ENCODE data around the gene DOCK2. TPM values are rescaled to one million over a fixed set of nuclear protein-coding genes. Genes with fewer than 3 reads are reported as not detected.

Gene DOCK2
- total and polyA plus RNA-seq, 2 donors (not counting 1 experiment from before 2014, with no cell fraction given): 112 to 330 TPM

- ATAC-seq (ENCODE audit: low read depth): no peak
- no peak overlapping the region for H3K27ac ChIP-seq (ENCODE audit: low read length in 2 of 2)
Measured at GRCh38 chr5:169753795-169754194, 116.7 kb downstream of the DOCK2 start.

GRCh38 chr5:169754737-169755136 is 117.7 kb downstream of the DOCK2 start:
- Histone ChIP-seq H3K4me1 (ENCODE audit: control insufficient read depth in 2 of 2, insufficient read depth in 2 of 2, low read length in 2 of 2) (no peaks in the 10 kb centered on the region), H2AFZ (ENCODE audit: insufficient read depth, low read depth, low read length, poor library complexity, severe bottlenecking) (no peak overlapping the region), H4K20me1 (ENCODE audit: control insufficient read depth, insufficient read depth, low read length, poor library complexity, severe bottlenecking) (peaks cover 14% of the 10 kb centered on the region), H3K36me3 (replicated peaks in 1 of 2; ENCODE audit: control extremely low read depth in 1 of 2, control insufficient read depth in 1 of 2, extremely low read depth in 1 of 2, insufficient read depth in 2 of 2, low read length in 1 of 2) (peaks cover 6 to 83% of the 10 kb centered on the region in 2 experiments), H3K27ac (ENCODE audit: low read length in 2 of 2) (no peak overlapping the region), H3K27me3 (replicated peaks in 1 of 4; ENCODE audit: control extremely low read depth in 1 of 4, control insufficient read depth in 3 of 4, insufficient read depth in 4 of 4, low read length in 3 of 4) (no peaks in the 10 kb centered on the region), H3K4me2 (replicated peaks; ENCODE audit: low read depth, low read length, poor library complexity, severe bottlenecking) (no peak overlapping the region), H3K79me2 (ENCODE audit: control insufficient read depth, insufficient read depth, low read length) (no peaks in the 10 kb centered on the region), H3K9me3 (ENCODE audit: control extremely low read depth in 1 of 3, control insufficient read depth in 2 of 3, insufficient read depth in 1 of 3, low read length in 2 of 3) (no peaks in the 10 kb centered on the region), H3K9ac (ENCODE audit: low read length) (no peak overlapping the region), H3K4me3 (ENCODE audit: control extremely low read depth in 1 of 5, extremely low read depth in 1 of 5, insufficient read depth in 1 of 5, low read depth in 2 of 5, low read length in 4 of 5) (no peak overlapping the region)
- no peak for TF ChIP-seq EZH2 (IDR thresholded peaks at IDR 0.05; ENCODE audit: borderline replicate concordance, insufficient read depth, low read depth, low read length, poor library complexity, severe bottlenecking)
- no peaks in the 10 kb centered on the region for H3K4me1 Mint-ChIP-seq
- no peak overlapping the region for H3K4me3 Mint-ChIP-seq
- intact Hi-C loops (cut with micrococcal nuclease): no loop called here
- H3K9me3 Mint-ChIP-seq (ENCODE audit: insufficient read depth): no peaks in the 10 kb centered on the region
- no peak overlapping the region for H3K27ac Mint-ChIP-seq
- CTCF ChIA-PET: no interaction called here
- POLR2A ChIA-PET: no interaction called here
- ATAC-seq (ENCODE audit: low read depth): no peak
- DNase-seq: no peak
- no peaks in the 10 kb centered on the region for H3K27me3 Mint-ChIP-seq

More at GRCh38 chr5:169753795-169754194, 116.7 kb downstream of the DOCK2 start:
- Histone ChIP-seq H3K4me2 (replicated peaks; ENCODE audit: low read depth, low read length, poor library complexity, severe bottlenecking) (no peak overlapping the region), H3K9me3 (ENCODE audit: control extremely low read depth in 1 of 3, control insufficient read depth in 2 of 3, insufficient read depth in 1 of 3, low read length in 2 of 3) (no peaks in the 10 kb centered on the region), H4K20me1 (ENCODE audit: control insufficient read depth, insufficient read depth, low read length, poor library complexity, severe bottlenecking) (peaks cover 14% of the 10 kb centered on the region), H2AFZ (ENCODE audit: insufficient read depth, low read depth, low read length, poor library complexity, severe bottlenecking) (no peak overlapping the region), H3K4me3 (ENCODE audit: control extremely low read depth in 1 of 5, extremely low read depth in 1 of 5, insufficient read depth in 1 of 5, low read depth in 2 of 5, low read length in 4 of 5) (no peak overlapping the region), H3K36me3 (replicated peaks in 1 of 2; ENCODE audit: control extremely low read depth in 1 of 2, control insufficient read depth in 1 of 2, extremely low read depth in 1 of 2, insufficient read depth in 2 of 2, low read length in 1 of 2) (peaks cover 6 to 84% of the 10 kb centered on the region in 2 experiments), H3K4me1 (ENCODE audit: control insufficient read depth in 2 of 2, insufficient read depth in 2 of 2, low read length in 2 of 2) (no peaks in the 10 kb centered on the region), H3K27me3 (replicated peaks in 1 of 4; ENCODE audit: control extremely low read depth in 1 of 4, control insufficient read depth in 3 of 4, insufficient read depth in 4 of 4, low read length in 3 of 4) (no peaks in the 10 kb centered on the region), H3K79me2 (ENCODE audit: control insufficient read depth, insufficient read depth, low read length) (no peaks in the 10 kb centered on the region), H3K9ac (ENCODE audit: low read length) (no peak overlapping the region)
- no peaks in the 10 kb centered on the region for H3K9me3 Mint-ChIP-seq (ENCODE audit: insufficient read depth)
- DNase-seq: no peak
- intact Hi-C loops (cut with micrococcal nuclease): no loop called here
- ChIA-PET CTCF (no interaction called here), POLR2A (no interaction called here)
- no peaks in the 10 kb centered on the region for H3K4me1 Mint-ChIP-seq
- 100% methylated on average over 1 of the region's 2 CpGs for WGBS (ENCODE audit: insufficient coverage)
- TF ChIP-seq EZH2 (IDR thresholded peaks at IDR 0.05; ENCODE audit: borderline replicate concordance, insufficient read depth, low read depth, low read length, poor library complexity, severe bottlenecking) (no peak), CTCF (IDR thresholded peaks at IDR 0.05) (no peak)
- H3K27ac Mint-ChIP-seq: no peak overlapping the region
- no peak overlapping the region for H3K4me3 Mint-ChIP-seq
- H3K27me3 Mint-ChIP-seq: no peaks in the 10 kb centered on the region
